DMS 273 (cell line): Measurements from ENCODE around the gene MUC6.

ENCODE experiments used
- DNase-seq: peaks from one replicate; lab custom pipeline; 2025; ENCODE audit not compliant: unreplicated experiment; lab: John Stamatoyannopoulos, UW

Gene MUC6

GRCh38 chr11:970319-970871 lies 66.1 kb downstream of the MUC6 start:
- DNase-seq, result no peak

DNA sequence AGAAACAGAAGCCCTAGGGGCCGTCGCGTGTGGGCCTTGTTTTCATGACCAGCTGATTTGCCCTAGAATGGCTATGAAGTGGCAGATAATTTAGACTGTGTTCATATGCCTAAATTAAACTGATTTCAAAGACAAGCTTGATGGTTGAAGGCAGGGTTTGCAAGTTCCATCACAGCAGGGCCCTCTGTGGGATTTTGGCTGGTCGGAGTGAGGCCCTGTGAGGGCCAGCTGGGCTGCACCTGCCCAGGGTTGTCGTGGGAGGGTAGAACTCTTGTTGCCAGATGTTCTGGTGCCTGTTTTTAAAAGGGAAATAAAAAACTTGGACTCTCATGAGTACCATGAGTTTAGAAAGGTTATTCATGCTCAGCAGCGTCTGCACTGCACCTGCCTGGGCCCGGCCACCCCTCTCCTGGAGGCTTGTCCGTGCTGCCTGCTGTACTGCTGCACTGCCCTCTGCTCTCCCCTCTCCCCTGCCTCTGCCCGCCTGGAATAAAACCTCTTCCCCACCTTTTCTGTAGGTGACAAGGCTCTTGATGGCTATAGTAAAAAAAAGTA lies 66.8 kb downstream of the MUC6 start:
- no peak for DNase-seq

- no peak for DNase-seq
Observed at GRCh38 chr11:968822-969221, 67.7 kb downstream of the MUC6 start.

- DNase-seq, result no peak
Observed at GRCh38 chr11:967995-968751, 68.3 kb downstream of the MUC6 start.

DNA sequence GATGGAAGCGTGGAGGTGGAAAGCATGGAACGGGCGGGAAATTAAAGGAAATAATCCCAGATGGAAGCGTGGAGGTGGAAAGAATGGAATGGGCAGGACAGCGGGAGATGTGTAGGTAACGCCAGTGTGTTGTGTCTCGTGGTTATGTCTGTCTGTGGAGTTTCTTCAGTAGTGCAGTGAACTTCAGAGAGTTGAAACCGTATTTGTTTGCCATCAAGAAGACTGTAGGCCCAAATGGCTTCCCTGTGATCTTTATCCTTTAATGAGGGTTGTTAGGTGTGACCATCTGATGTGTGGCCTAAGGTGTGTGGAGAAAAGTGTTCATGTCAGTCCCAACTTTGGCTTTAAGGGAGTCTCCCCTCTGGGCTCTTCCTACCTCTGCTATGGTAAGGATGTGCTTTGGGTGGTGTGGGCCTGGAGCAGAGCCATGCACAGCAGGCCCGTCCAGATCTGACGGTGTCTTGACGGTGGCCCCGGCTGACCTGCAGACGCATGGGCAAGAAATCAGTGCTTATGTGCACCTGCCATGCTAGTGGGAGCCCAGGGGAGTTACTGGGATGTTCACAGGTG lies 71.2 kb downstream of the MUC6 start:
- no peak for DNase-seq

GRCh38 chr11:963852-964251 lies 72.7 kb downstream of the MUC6 start:
- no peak for DNase-seq
